IgD-negative memory B cell (primary cell): ENCODE measurements around the gene SCLY. TPM values are rescaled to one million over a fixed set of nuclear protein-coding genes. Genes with fewer than 3 reads are reported as not detected.
"Not testable (repeated sequence)": the region's sequence is repeated elsewhere in the genome, so short reads cannot be mapped to it uniquely, and the experiment has no call there.

ENCODE experiments used
- H3K27ac Mint-ChIP-seq, 3 donors: one replicate each; pipeline ENCODE4 v1.8.0; 2020 to 2022; ENCODE audit warnings: mild to moderate bottlenecking in 3 of 3, mixed read lengths in 3 of 3, moderate library complexity in 1 of 3
- H3K27me3 Mint-ChIP-seq: one replicate; pipeline ENCODE4 v1.8.0; 2021; ENCODE audit warnings: mixed read lengths
- H3K36me3 Mint-ChIP-seq: one replicate; pipeline ENCODE4 v1.8.0; 2020; ENCODE audit warnings: mild to moderate bottlenecking, mixed read lengths
- H3K4me1 Mint-ChIP-seq, 3 donors: one replicate each; pipeline ENCODE4 v1.8.0; 2020 to 2022; ENCODE audit warnings: mixed read lengths in 3 of 3, mild to moderate bottlenecking in 1 of 3
- H3K4me3 Mint-ChIP-seq, 4 donors: one replicate each; pipeline ENCODE4 v1.8.0; 2020 to 2022; ENCODE audit warnings: mild to moderate bottlenecking in 4 of 4, mixed read lengths in 4 of 4, moderate library complexity in 3 of 4
- H3K9me3 Mint-ChIP-seq, 3 donors: one replicate each; pipeline ENCODE4 v1.8.0; 2020 to 2021; ENCODE audit warnings: mixed read lengths in 3 of 3, mild to moderate bottlenecking in 1 of 3
- polyA plus RNA-seq: library from polyadenylated mRNA; unstranded; fragments of 300-500 nt; fragmentation: Illumina TruSeq; gene quantifications from one replicate; pipeline ENCODE4 v1.2.3, GENCODE V29; 2021

SCLY gene
- polyA plus RNA-seq, 1 donor from 2014 or later = 18.5 TPM

GRCh38 chr2:238030422-238031155 lies 30.2 kb upstream of the SCLY start:
- Mint-ChIP-seq H3K27ac (no peak overlapping the region), H3K4me1 (no peaks in the 10 kb centered on the region), H3K27me3 (no peaks in the 10 kb centered on the region), H3K36me3 (peaks cover 11% of the 10 kb centered on the region), H3K9me3 (no peaks in the 10 kb centered on the region), H3K4me3 (no peak overlapping the region)

GRCh38 chr2:238031751-238032150 lies 29.1 kb upstream of the SCLY start:
- Mint-ChIP-seq H3K9me3 (no peaks in the 10 kb centered on the region), H3K27me3 (no peaks in the 10 kb centered on the region), H3K4me1 (no peaks in the 10 kb centered on the region), H3K27ac (peak overlapping the region in 1 of 3 donors; percentile 59), H3K36me3 (peaks cover 13% of the 10 kb centered on the region), H3K4me3 (no peak overlapping the region)

GRCh38 chr2:238032755-238033337 lies 28.0 kb upstream of the SCLY start:
- H3K27me3 Mint-ChIP-seq = no peaks in the 10 kb centered on the region
- H3K36me3 Mint-ChIP-seq = peaks cover 9% of the 10 kb centered on the region
- H3K9me3 Mint-ChIP-seq = no peaks in the 10 kb centered on the region
- H3K27ac Mint-ChIP-seq = no peak overlapping the region
- no peaks in the 10 kb centered on the region for H3K4me1 Mint-ChIP-seq
- no peak overlapping the region for H3K4me3 Mint-ChIP-seq

- not testable (repeated sequence) for H3K4me1 Mint-ChIP-seq, H3K27ac Mint-ChIP-seq, H3K36me3 Mint-ChIP-seq, H3K27me3 Mint-ChIP-seq, H3K9me3 Mint-ChIP-seq, H3K4me3 Mint-ChIP-seq
Observed at GRCh38 chr2:238033991-238034390, 26.8 kb upstream of the SCLY start.

- H3K4me1 Mint-ChIP-seq = peaks cover 0 to 3% (median 0%) of the 10 kb centered on the region in 3 donors
- peaks cover 14% of the 10 kb centered on the region for H3K36me3 Mint-ChIP-seq
- no peak overlapping the region for H3K4me3 Mint-ChIP-seq
- no peak overlapping the region for H3K27ac Mint-ChIP-seq
- no peaks in the 10 kb centered on the region for H3K27me3 Mint-ChIP-seq
- H3K9me3 Mint-ChIP-seq = no peaks in the 10 kb centered on the region
Observed at GRCh38 chr2:238038203-238038602, 22.6 kb upstream of the SCLY start.

- Mint-ChIP-seq H3K4me1 (peaks cover 0 to 3% (median 0%) of the 10 kb centered on the region in 3 donors), H3K9me3 (no peaks in the 10 kb centered on the region), H3K27ac (peak overlapping the region in 1 of 3 donors; percentile 39), H3K4me3 (no peak overlapping the region), H3K27me3 (no peaks in the 10 kb centered on the region), H3K36me3 (peaks cover 14% of the 10 kb centered on the region)
Observed at GRCh38 chr2:238039151-238039550, 21.6 kb upstream of the SCLY start.

- H3K36me3 Mint-ChIP-seq = peaks cover 14% of the 10 kb centered on the region
- H3K27me3 Mint-ChIP-seq = no peaks in the 10 kb centered on the region
- H3K4me3 Mint-ChIP-seq = no peak overlapping the region
- H3K27ac Mint-ChIP-seq = no peak overlapping the region
- H3K9me3 Mint-ChIP-seq = no peaks in the 10 kb centered on the region
- H3K4me1 Mint-ChIP-seq = peaks cover 0 to 3% (median 0%) of the 10 kb centered on the region in 3 donors
Observed at GRCh38 chr2:238039985-238040384, 20.8 kb upstream of the SCLY start.

GRCh38 chr2:238040918-238041317 lies 19.9 kb upstream of the SCLY start:
- Mint-ChIP-seq H3K4me3 (no peak overlapping the region), H3K36me3 (peaks cover 11% of the 10 kb centered on the region), H3K27me3 (no peaks in the 10 kb centered on the region), H3K9me3 (peaks cover 0 to 2% (median 0%) of the 10 kb centered on the region in 3 donors), H3K27ac (no peak overlapping the region), H3K4me1 (peaks cover 0 to 3% (median 0%) of the 10 kb centered on the region in 3 donors)

- no peak overlapping the region for H3K4me3 Mint-ChIP-seq
- H3K27me3 Mint-ChIP-seq = no peaks in the 10 kb centered on the region
- peaks cover 0 to 3% (median 0%) of the 10 kb centered on the region in 3 donors for H3K4me1 Mint-ChIP-seq
- H3K36me3 Mint-ChIP-seq = peaks cover 13% of the 10 kb centered on the region
- peaks cover 0 to 2% (median 2%) of the 10 kb centered on the region in 3 donors for H3K9me3 Mint-ChIP-seq
- peak overlapping the region in 1 of 3 donors; percentile 43 for H3K27ac Mint-ChIP-seq
Observed at GRCh38 chr2:238042090-238042489, 18.7 kb upstream of the SCLY start.

GRCh38 chr2:238042849-238043584 lies 17.8 kb upstream of the SCLY start:
- Mint-ChIP-seq H3K27ac (no peak overlapping the region), H3K4me1 (peaks cover 0 to 3% (median 0%) of the 10 kb centered on the region in 3 donors), H3K4me3 (no peak overlapping the region), H3K36me3 (peaks cover 14% of the 10 kb centered on the region), H3K27me3 (no peaks in the 10 kb centered on the region), H3K9me3 (peaks cover 3 to 10% (median 4%) of the 10 kb centered on the region in 3 donors)

GRCh38 chr2:238043851-238044250 lies 16.9 kb upstream of the SCLY start:
- H3K4me3 Mint-ChIP-seq = no peak overlapping the region
- peaks cover 14% of the 10 kb centered on the region for H3K36me3 Mint-ChIP-seq
- H3K4me1 Mint-ChIP-seq = peaks cover 0 to 3% (median 0%) of the 10 kb centered on the region in 3 donors
- peaks cover 5 to 15% (median 7%) of the 10 kb centered on the region in 3 donors for H3K9me3 Mint-ChIP-seq
- no peaks in the 10 kb centered on the region for H3K27me3 Mint-ChIP-seq
- H3K27ac Mint-ChIP-seq = no peak overlapping the region

- Mint-ChIP-seq H3K27ac (no peak overlapping the region), H3K27me3 (no peaks in the 10 kb centered on the region), H3K9me3 (peaks cover 5 to 15% (median 7%) of the 10 kb centered on the region in 3 donors), H3K4me3 (no peak overlapping the region), H3K36me3 (peaks cover 12% of the 10 kb centered on the region), H3K4me1 (peaks cover 0 to under 1% (median 0%) of the 10 kb centered on the region in 3 donors)
Observed at GRCh38 chr2:238045575-238045974, 15.2 kb upstream of the SCLY start.

GRCh38 chr2:238046725-238047270 lies 14.0 kb upstream of the SCLY start:
- no peaks in the 10 kb centered on the region for H3K27me3 Mint-ChIP-seq

GRCh38 chr2:238053191-238053776 lies 7.5 kb upstream of the SCLY start:
- Mint-ChIP-seq H3K4me1 (peaks cover 0 to 3% (median 2%) of the 10 kb centered on the region in 3 donors), H3K4me3 (peak overlapping the region in 1 of 4 donors; percentile 63), H3K9me3 (peaks cover 2 to 9% (median 5%) of the 10 kb centered on the region in 3 donors), H3K27me3 (peaks cover 10% of the 10 kb centered on the region), H3K27ac (no peak overlapping the region), H3K36me3 (no peaks in the 10 kb centered on the region)

More at GRCh38 chr2:238046725-238047270, 14.0 kb upstream of the SCLY start:
- Mint-ChIP-seq H3K4me1 (no peaks in the 10 kb centered on the region), H3K4me3 (no peak overlapping the region), H3K9me3 (peaks cover 5 to 15% (median 7%) of the 10 kb centered on the region in 3 donors), H3K36me3 (peaks cover 9% of the 10 kb centered on the region), H3K27ac (no peak overlapping the region)
